GM18873 (cell line): ENCODE results near the gene BACH2.
"Not testable (repeated sequence)": the region's sequence is repeated elsewhere in the genome, so short reads cannot be mapped to it uniquely, and the experiment has no call there.

Experiments used
- ATAC-seq: cut with Tn5 transposase; IDR thresholded peaks from one replicate; pipeline ENCODE4 v1.9.1; 2021; ENCODE audit warnings: mild to moderate bottlenecking, moderate library complexity, moderate number of reproducible peaks; ENCODE audit not compliant: unreplicated experiment, low FRiP score

Gene BACH2

DNA sequence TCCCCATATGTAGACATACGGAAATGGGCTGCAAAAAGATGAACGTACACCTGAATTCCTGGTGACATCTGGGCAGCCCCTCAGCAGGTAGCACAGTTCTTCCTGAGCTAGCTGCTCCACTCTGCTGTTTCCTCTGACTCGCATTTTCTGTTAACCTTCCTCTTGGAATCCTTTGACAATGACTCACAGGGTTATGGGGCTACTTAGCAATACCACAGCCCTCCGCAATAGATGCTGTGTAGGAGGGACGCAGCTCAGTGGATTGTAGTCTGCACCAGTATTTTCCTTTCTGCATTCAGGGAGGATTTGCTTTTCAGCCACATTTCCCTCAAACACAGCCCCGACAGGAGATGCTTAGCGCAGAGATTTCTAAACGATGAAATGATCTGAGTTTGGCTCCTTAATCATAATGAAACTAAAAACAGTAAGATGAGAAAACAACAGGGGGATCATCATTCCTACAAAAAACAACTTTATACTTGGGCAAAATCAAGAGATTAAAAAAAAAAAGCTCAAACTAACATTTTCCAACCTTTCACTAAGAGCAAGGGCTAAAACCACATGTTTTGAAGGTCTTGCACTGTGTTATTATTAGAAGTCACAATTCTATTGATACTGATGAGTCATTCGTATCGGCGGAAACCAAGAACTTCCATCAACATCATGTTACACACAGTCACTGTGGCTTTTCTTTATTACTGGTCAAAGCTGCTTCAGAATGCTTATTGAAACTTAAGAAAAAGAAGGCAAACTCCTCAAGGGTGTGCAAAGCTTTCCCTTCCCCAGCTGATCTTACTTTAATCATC lies 12.2 kb downstream of the BACH2 start:
- ATAC-seq = peak; percentile 73

DNA sequence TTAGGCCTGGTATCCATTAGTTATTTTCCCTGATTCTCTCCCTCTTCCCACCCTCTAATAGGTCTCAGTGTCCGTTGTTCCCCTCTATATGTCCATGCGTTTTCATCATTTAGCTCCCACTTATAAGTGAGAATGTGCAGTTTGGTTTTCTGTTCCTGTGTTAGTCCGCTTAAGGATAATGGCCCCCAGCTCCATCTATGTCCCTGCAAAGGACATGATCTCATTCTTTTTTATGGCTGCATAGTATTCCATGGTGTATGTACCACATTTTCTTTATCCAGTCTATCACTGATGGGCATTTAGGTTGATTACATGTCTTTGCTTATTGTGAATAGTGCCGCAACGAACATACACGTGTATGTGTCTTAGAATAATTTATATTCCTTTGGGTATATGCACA lies 14.4 kb downstream of the BACH2 start:
- ATAC-seq = not testable (repeated sequence)

GRCh38 chr6:90278129-90278528 lies 18.5 kb downstream of the BACH2 start:
- ATAC-seq = no peak

DNA sequence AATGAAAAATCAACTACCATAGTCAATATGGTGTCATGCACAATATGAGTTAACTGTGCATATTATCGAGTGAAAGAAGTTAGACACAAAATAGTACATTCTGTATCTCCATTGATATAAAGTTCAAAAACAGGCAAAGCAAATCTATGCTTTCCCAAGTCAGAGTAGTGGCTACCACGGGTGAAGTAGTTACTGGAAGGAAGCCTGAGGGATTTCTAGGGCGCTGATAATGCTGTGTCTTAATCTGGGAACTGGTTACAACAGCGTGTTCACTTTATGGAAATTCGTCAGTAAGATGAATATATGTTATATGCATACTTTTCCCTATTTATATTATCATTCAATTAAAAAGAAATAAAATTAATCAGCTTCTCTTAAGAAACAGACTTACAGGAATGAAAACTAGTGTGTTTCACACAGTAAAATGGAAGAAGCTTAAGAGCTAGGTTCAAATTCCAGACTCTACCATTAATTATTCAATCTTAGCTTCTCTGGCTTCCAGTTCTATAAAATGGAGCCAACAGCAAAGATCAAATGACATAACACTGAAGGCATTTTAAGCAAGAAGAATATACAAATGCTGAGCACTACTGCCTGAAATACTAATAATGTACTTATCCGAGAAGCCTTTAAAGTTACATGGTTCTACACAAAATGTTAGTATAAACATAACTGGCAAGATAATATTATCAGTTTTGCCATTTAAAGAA lies 19.2 kb downstream of the BACH2 start:
- no peak for ATAC-seq

DNA sequence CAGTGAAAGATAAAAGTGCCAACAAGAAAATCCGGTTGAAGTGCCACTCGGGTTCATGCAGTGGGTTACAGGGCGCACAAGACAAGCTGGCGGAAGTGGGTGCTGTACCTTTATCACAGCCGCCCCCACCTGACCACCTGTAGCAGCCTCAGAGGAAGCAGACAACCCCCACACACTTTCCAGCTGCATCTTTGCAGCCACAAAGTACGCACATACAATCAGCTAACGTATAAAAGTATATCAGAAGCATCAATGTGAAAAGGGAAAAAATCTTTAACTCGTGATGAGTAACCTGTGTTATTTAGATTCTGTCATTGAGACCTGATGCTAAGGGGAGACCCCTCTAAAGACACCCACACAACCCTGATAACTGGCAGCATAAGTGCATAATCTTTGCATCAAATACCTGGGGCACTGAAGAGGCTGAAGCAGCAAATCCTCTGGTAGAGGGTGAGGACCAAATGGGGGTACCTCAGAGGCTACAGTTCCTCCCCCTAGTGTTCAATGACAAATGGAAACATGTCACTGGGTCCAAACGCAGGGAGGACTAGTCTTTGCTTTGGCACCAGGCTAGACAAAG lies 22.1 kb downstream of the BACH2 start:
- no peak for ATAC-seq

- no peak for ATAC-seq
Measured at GRCh38 chr6:90273863-90274262, 22.8 kb downstream of the BACH2 start.

DNA sequence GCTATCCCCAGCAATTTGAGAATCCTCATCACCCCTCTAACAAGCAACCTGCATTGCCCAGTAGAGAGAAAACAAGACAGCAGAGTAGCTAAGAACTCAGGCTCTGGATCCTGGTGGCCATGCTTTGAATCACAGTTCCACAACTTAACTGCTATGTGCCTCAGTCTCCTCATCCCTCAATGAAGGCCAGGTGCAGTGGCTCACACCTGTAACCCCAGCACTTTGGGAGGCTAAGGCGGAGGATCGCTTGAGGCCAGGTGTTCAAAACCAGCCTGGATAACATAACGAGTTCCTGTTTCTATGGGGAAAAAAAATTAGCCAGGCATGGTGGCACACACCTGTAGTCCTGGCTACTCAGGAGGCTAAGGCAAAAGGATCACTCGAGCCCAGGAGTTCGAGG lies 23.7 kb downstream of the BACH2 start:
- ATAC-seq = no peak

DNA sequence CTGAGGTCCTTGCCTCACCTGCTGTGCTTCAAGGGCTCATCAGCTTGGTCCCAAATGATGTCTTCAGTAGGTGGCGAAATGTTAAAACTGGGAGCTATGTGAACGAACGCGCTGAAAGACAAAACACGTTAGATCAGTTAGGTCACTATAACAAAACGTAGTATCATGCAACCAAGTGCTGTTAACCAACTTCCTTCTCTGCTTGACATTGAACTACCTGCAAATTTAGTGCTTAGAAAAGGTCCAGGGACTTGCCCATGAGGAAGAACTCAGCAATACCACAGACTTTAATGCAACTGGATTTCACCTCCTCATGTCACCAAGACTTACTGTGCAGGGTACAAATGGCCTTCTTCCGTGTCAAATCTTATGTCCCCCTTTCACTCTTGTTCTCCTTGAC lies 24.8 kb downstream of the BACH2 start:
- no peak for ATAC-seq

GRCh38 chr6:90269334-90269733 lies 27.3 kb downstream of the BACH2 start:
- ATAC-seq = no peak

GRCh38 chr6:90268178-90268577 lies 28.5 kb downstream of the BACH2 start:
- no peak for ATAC-seq

DNA sequence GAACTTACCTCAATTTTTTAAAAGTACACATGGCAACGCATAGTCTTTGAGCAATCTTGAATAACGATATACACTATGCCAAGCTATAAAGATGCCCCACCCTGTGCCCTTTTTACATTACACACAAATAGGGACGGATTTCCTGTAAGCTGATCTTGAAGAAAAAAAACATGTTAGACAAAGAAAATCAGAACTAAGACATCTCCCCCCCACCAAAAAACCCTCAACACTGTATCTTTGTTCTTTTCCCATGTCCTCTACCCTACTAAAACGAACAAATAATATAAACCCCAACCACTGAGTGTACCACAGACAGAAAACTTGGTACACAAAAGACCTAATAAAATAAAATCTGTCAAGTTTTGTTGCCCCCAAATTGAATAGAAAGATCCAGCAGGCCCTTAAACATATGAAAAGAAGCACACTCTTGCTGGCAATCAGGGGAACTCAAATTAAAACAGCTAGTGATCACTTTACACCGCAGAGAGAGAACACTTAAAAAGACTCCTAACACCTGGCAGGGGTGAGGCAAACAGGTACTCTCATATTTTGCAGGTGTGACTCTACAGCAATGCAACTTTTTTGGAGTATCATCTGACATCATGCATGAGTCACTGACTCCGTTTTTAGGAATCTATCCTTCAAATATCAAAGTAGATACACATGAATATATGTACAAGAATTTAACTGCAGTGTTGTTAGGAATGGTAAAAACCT lies 29.6 kb downstream of the BACH2 start:
- no peak for ATAC-seq

- no peak for ATAC-seq
Measured at GRCh38 chr6:90264561-90264960, 32.1 kb downstream of the BACH2 start.

- ATAC-seq = no peak
Measured at GRCh38 chr6:90263633-90264032, 33.0 kb downstream of the BACH2 start.

DNA sequence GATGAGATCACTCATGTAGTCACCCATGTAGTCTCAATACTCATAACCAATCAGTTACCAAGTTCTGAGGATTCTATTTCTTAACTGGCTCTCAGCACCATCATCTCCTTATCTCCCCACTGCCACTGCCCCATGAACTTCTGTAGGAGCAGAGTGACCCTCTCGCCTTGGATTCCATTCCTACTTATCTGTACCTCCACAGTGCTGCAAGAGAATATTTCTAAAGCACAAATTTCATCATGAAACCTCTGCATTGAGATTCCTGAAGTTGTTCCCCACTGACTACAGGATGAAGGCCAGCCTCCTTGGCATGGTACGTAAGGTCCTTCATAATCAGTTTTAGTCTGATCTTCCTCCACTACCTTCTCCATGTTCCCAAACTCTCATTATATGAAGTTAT lies 34.8 kb downstream of the BACH2 start:
- no peak for ATAC-seq

GRCh38 chr6:90257486-90257738 lies 39.2 kb downstream of the BACH2 start:
- no peak for ATAC-seq

DNA sequence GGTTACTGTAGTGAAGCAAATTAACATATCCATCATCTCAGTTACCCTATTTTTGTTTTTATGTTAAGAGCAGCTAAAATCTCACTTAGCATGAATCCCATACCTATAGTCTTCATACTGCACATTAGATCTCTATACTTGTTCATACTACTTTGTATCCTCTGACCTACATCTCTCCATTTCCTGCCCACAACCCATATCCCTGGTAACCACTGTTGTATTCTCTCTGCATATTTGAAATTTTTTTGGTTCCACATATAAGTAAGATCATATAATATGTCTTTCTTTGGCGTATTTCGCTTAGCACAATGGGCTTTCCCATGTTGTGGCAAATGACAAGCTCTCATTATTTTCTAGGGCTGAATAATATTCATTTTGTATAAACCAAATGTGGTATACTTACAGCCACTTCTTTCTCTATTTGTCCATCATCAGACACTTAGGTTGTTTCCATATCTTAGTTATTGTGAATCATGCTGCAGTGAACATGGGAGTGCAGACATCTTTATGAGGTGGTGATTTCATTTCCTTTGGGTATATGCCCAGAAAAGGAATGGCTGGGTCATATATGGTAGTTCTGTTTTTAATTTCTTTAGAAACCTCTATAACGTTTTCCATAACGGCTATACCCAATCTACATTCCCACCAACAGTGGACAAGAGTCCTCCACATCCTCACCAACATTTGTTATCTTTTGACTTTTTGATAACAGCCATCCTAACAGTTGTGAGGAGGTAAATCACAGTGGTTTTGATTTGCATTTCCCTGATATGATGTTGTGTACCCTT lies 39.8 kb downstream of the BACH2 start:
- ATAC-seq = no peak

- no peak for ATAC-seq
Measured at GRCh38 chr6:90253631-90254030, 43.0 kb downstream of the BACH2 start.

DNA sequence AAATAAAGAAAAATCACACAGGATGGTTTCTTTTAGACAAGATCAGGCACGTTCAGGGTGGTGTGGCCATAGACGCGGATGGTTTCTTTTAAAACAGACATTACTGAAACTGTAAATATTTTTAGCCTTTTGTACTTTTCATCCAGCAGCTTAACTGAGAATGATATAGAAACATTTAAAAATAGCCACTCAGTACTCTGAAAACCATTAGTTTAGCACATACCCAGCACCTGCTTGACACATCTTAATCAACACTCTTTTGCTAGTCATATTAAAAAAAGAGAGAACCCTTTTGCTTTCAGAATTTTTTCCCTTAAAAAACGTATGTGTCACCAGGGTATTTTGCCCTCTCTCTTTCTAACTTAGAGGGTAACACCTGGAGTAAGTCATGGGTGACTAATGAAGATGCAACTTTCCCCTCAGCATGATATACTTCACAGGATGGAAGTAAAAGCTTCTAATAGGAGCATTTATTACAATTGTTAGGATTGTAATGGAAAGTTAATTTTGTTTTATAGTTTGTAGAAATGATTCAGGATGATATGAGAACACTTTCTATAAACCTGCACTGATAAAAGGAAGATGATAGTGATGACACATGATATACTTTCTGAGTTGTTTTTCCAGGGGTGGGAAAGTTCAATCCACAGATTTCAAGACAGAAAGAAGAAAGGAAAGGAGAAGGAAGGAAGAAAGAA lies 45.2 kb downstream of the BACH2 start:
- peak; percentile 96 for ATAC-seq

GRCh38 chr6:90250405-90250804 lies 46.2 kb downstream of the BACH2 start:
- no peak for ATAC-seq

GRCh38 chr6:90249458-90249857 lies 47.2 kb downstream of the BACH2 start:
- ATAC-seq = no peak
